Measurements from ENCODE around the gene KIAA1958.

KIAA1958 gene

GRCh38 chr9:112531666-112532282 is 45.1 kb downstream of the KIAA1958 start:
- DNase-seq (ENCODE audit: low read depth in 2 of 2), result no peak

GRCh38 chr9:112532427-112532826 is 45.8 kb downstream of the KIAA1958 start:
- DNase-seq (ENCODE audit: low read depth in 2 of 2), result no peak

- DNase-seq (ENCODE audit: low read depth in 2 of 2), result no peak
These were observed 47.0 kb downstream of the KIAA1958 start for GRCh38 chr9:112533660-112534059.

- DNase-seq (ENCODE audit: low read depth in 2 of 2), result no peak
These were observed 48.7 kb downstream of the KIAA1958 start for GRCh38 chr9:112535301-112535700.

GRCh38 chr9:112535811-112536210 is 49.2 kb downstream of the KIAA1958 start:
- DNase-seq (ENCODE audit: low read depth in 2 of 2), result no peak

GRCh38 chr9:112537561-112537960 is 50.9 kb downstream of the KIAA1958 start:
- no peak for DNase-seq (ENCODE audit: low read depth in 2 of 2)

- no peak for DNase-seq (ENCODE audit: low read depth in 2 of 2)
These were observed 54.2 kb downstream of the KIAA1958 start for GRCh38 chr9:112540800-112541199.

GRCh38 chr9:112541685-112542084 is 55.1 kb downstream of the KIAA1958 start:
- DNase-seq (ENCODE audit: low read depth in 2 of 2), result no peak

- DNase-seq (ENCODE audit: low read depth in 2 of 2), result no peak
These were observed 56.1 kb downstream of the KIAA1958 start for GRCh38 chr9:112542593-112543292.

GRCh38 chr9:112544477-112544876 is 57.9 kb downstream of the KIAA1958 start:
- no peak for DNase-seq (ENCODE audit: low read depth in 2 of 2)

GRCh38 chr9:112545237-112545636 is 58.6 kb downstream of the KIAA1958 start:
- DNase-seq (ENCODE audit: low read depth in 2 of 2), result no peak

GRCh38 chr9:112546149-112547012 is 59.8 kb downstream of the KIAA1958 start:
- DNase-seq (ENCODE audit: low read depth in 2 of 2), result no peak

- no peak for DNase-seq (ENCODE audit: low read depth in 2 of 2)
These were observed 61.4 kb downstream of the KIAA1958 start for GRCh38 chr9:112548051-112548440.

GRCh38 chr9:112548836-112549595 is 62.4 kb downstream of the KIAA1958 start:
- DNase-seq (ENCODE audit: low read depth in 2 of 2), result no peak

- no peak for DNase-seq (ENCODE audit: low read depth in 2 of 2)
These were observed 63.9 kb downstream of the KIAA1958 start for GRCh38 chr9:112550531-112550930.

- no peak for DNase-seq (ENCODE audit: low read depth in 2 of 2)
These were observed 65.0 kb downstream of the KIAA1958 start for GRCh38 chr9:112551641-112552040.

- DNase-seq (ENCODE audit: low read depth in 2 of 2), result no peak
These were observed 65.8 kb downstream of the KIAA1958 start for GRCh38 chr9:112552229-112553056.

- no peak for DNase-seq (ENCODE audit: low read depth in 2 of 2)
These were observed 66.7 kb downstream of the KIAA1958 start for GRCh38 chr9:112553256-112553826.

GRCh38 chr9:112554516-112554915 is 67.9 kb downstream of the KIAA1958 start:
- DNase-seq (ENCODE audit: low read depth in 2 of 2), result no peak

- DNase-seq (ENCODE audit: low read depth in 2 of 2), result no peak
These were observed 68.5 kb downstream of the KIAA1958 start for GRCh38 chr9:112555101-112555643.
